ENCODE measurements around the gene IBA57.
A peak's percentile ranks its signal among the peaks of the same experiment; 100 is the strongest.
"Not testable (repeated sequence)": the region's sequence is repeated elsewhere in the genome, so short reads cannot be mapped to it uniquely, and the experiment has no call there.

The IBA57 gene

GRCh38 chr1:228226141-228226874, 60.7 kb downstream of the IBA57 start:
- ATAC-seq, result no peak
- TF ChIP-seq ZC3H10 (CRISPR knock-in tag; IDR thresholded peaks at IDR 0.05) (no peak), ZNF565 (CRISPR knock-in tag; conservative IDR thresholded peaks at IDR 0.05; ENCODE audit: low read depth) (no peak), ZFP30 (CRISPR knock-in tag; IDR thresholded peaks at IDR 0.05) (no peak), ZNF8 (CRISPR knock-in tag; IDR thresholded peaks at IDR 0.05) (no peak), TCF4 (CRISPR knock-in tag; IDR thresholded peaks at IDR 0.05; ENCODE audit: borderline replicate concordance) (no peak), TOX (CRISPR knock-in tag; IDR thresholded peaks at IDR 0.05; ENCODE audit: borderline replicate concordance) (no peak), TSHZ2 (CRISPR knock-in tag; IDR thresholded peaks at IDR 0.05) (no peak), ZNF70 (CRISPR knock-in tag; IDR thresholded peaks at IDR 0.05) (no peak), RARB (CRISPR knock-in tag; IDR thresholded peaks at IDR 0.05) (no peak), CSRNP3 (CRISPR knock-in tag; IDR thresholded peaks at IDR 0.05) (no peak), ISL1 (CRISPR knock-in tag; IDR thresholded peaks at IDR 0.05) (no peak)
- TF ChIP-seq, protein P1, sequence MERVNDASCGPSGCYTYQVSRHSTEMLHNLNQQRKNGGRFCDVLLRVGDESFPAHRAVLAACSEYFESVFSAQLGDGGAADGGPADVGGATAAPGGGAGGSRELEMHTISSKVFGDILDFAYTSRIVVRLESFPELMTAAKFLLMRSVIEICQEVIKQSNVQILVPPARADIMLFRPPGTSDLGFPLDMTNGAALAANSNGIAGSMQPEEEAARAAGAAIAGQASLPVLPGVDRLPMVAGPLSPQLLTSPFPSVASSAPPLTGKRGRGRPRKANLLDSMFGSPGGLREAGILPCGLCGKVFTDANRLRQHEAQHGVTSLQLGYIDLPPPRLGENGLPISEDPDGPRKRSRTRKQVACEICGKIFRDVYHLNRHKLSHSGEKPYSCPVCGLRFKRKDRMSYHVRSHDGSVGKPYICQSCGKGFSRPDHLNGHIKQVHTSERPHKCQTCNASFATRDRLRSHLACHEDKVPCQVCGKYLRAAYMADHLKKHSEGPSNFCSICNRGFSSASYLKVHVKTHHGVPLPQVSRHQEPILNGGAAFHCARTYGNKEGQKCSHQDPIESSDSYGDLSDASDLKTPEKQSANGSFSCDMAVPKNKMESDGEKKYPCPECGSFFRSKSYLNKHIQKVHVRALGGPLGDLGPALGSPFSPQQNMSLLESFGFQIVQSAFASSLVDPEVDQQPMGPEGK (CRISPR knock-in tag; IDR thresholded peaks at IDR 0.05; ENCODE audit: borderline replicate concordance), result no peak
- TF ChIP-seq, protein P2, sequence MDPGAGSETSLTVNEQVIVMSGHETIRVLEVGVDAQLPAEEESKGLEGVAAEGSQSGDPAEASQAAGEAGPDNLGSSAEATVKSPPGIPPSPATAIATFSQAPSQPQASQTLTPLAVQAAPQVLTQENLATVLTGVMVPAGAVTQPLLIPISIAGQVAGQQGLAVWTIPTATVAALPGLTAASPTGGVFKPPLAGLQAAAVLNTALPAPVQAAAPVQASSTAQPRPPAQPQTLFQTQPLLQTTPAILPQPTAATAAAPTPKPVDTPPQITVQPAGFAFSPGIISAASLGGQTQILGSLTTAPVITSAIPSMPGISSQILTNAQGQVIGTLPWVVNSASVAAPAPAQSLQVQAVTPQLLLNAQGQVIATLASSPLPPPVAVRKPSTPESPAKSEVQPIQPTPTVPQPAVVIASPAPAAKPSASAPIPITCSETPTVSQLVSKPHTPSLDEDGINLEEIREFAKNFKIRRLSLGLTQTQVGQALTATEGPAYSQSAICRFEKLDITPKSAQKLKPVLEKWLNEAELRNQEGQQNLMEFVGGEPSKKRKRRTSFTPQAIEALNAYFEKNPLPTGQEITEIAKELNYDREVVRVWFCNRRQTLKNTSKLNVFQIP (CRISPR knock-in tag; IDR thresholded peaks at IDR 0.05; ENCODE audit: borderline replicate concordance, low read depth), result no peak

DNA sequence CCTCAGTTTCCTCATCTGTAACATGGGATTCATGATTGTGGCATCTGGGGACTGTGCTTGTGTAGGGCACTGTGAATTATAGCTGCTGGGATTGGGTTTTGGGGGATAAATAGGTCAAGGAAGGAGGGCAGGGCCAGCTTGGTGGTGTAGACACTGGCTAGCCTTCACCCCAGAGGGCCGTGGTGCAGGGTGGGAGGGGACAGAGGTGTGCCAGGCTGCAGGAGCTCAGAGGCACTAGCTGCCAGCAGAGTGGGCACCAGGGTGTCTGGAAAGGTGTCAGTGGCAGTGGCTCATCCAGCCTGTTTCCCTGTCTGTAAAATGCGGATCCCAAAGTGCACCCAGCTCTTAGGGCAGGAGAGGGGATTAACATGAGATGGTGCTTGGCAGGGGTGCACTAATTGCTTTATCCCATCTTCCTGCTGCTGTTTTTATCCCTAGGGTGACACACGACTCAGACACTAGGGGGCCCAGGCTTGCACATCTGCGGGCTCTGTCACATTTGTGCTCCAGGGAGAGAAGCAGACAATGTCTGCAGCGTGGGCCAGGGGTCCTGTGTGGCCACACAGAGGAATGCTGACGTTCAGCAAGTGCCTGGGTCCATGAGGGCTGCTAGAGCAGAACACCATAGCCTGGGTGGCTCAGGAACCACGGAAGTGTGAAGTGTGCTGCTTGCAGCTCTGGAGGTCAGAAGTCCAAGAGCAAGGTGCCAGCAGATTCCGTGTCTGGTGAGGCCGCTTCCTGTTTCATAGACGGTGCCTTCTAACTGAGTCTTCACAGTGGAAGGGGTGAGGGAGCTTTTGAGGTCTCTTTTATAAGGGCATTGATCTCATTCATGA, 61.6 kb downstream of the IBA57 start:
- ATAC-seq, result peak; percentile 36; the same call in 1 of the 3 replicates
- TF ChIP-seq ZFP30 (CRISPR knock-in tag; IDR thresholded peaks at IDR 0.05) (no peak), ZNF70 (CRISPR knock-in tag; IDR thresholded peaks at IDR 0.05) (no peak), ISL1 (CRISPR knock-in tag; IDR thresholded peaks at IDR 0.05) (no peak), TSHZ2 (CRISPR knock-in tag; IDR thresholded peaks at IDR 0.05) (no peak)
- TF ChIP-seq, protein P1 (CRISPR knock-in tag; IDR thresholded peaks at IDR 0.05; ENCODE audit: borderline replicate concordance), result no peak

GRCh38 chr1:228228147-228228546, 62.5 kb downstream of the IBA57 start:
- ATAC-seq, result not testable (repeated sequence)
